Peyer's patch (tissue), 4 donors: ENCODE measurements around the gene DCHS2.

Source experiments
- POLR2A ChIP-seq, 2 donors: fragments of 450-650 bp; IDR thresholded peaks; one replicate each; pipeline ENCODE4 v1.5.1; 2017; ENCODE audit warnings: antibody characterized with exemption in 2 of 2, mild to moderate bottlenecking in 2 of 2, moderate library complexity in 2 of 2
- TF ChIP-seq, protein P1 (sequence below), 6 experiments: fragments of 450-650 bp in 4 of 6; fragments of 200-600 bp in 2 of 6; sonication (generic) in 1 of 6; IDR thresholded peaks; one replicate each; pipeline ENCODE4 v1.5.1; 2017 to 2019; ENCODE audit warnings: antibody characterized with exemption in 6 of 6, mild to moderate bottlenecking in 3 of 6, moderate library complexity in 1 of 6

DNA sequence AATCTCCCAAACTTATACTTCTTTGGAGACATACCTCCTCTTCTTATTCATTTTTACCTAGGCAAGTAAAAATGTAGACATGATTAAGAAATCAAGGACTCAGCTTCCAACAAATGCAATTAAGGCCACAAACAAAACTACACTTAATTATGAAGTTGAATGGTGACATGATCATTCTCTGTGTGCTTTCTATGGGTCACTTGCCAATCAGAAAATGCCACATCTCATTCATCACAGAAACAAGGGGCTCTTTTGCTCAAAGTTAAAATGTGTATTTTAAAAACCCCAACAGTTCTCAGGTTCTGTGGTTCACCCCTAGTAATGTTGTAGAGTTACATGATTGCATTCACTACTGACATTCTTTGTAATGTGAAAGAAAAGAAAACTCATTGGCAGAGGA is 273.5 kb downstream of the DCHS2 start:
- TF ChIP-seq, protein P1, sequence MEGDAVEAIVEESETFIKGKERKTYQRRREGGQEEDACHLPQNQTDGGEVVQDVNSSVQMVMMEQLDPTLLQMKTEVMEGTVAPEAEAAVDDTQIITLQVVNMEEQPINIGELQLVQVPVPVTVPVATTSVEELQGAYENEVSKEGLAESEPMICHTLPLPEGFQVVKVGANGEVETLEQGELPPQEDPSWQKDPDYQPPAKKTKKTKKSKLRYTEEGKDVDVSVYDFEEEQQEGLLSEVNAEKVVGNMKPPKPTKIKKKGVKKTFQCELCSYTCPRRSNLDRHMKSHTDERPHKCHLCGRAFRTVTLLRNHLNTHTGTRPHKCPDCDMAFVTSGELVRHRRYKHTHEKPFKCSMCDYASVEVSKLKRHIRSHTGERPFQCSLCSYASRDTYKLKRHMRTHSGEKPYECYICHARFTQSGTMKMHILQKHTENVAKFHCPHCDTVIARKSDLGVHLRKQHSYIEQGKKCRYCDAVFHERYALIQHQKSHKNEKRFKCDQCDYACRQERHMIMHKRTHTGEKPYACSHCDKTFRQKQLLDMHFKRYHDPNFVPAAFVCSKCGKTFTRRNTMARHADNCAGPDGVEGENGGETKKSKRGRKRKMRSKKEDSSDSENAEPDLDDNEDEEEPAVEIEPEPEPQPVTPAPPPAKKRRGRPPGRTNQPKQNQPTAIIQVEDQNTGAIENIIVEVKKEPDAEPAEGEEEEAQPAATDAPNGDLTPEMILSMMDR (IDR thresholded peaks at IDR 0.05): no peak
- no peak for TF ChIP-seq POLR2A (IDR thresholded peaks at IDR 0.05)
